Thymus (tissue), 11 donors: ENCODE results near the gene TMEM242. TPM values are rescaled to one million over a fixed set of nuclear protein-coding genes. Genes with fewer than 3 reads are reported as not detected.
A peak's percentile ranks its signal among the peaks of the same experiment; 100 is the strongest.

Source experiments
- DNase-seq, 9 donors: peaks; one replicate each; pipeline ENCODE4 v3.0.0-alpha.2; 2013; ENCODE audit warnings: low spot score in 9 of 9, low read depth in 6 of 9, missing footprints in 1 of 9
- H3K27ac ChIP-seq, 2 donors: one replicate each; pipeline ENCODE4 v1.5.1; 2013; ENCODE audit warnings: control low read depth in 1 of 2, low read depth in 1 of 2, low read length in 1 of 2, mild to moderate bottlenecking in 1 of 2, moderate library complexity in 1 of 2
- H3K27me3 ChIP-seq, 2 donors: one replicate each; pipeline ENCODE4 v1.5.1; 2013; ENCODE audit warnings: low read length in 1 of 2; ENCODE audit not compliant: control insufficient read depth in 2 of 2, insufficient read depth in 1 of 2
- H3K36me3 ChIP-seq, 2 donors: one replicate each; pipeline ENCODE4 v1.5.1; 2013; ENCODE audit warnings: low read length in 1 of 2, mild to moderate bottlenecking in 1 of 2, moderate library complexity in 1 of 2; ENCODE audit not compliant: control insufficient read depth in 2 of 2, insufficient read depth in 2 of 2
- H3K4me1 ChIP-seq, 2 donors: one replicate each; pipeline ENCODE4 v1.5.1; 2013; ENCODE audit warnings: low read length in 2 of 2; ENCODE audit not compliant: control insufficient read depth in 2 of 2, insufficient read depth in 2 of 2
- H3K4me3 ChIP-seq, 2 donors: one replicate each; pipeline ENCODE4 v1.5.1; 2013; ENCODE audit warnings: low read length in 2 of 2, control low read depth in 1 of 2, mild to moderate bottlenecking in 1 of 2
- H3K9me3 ChIP-seq, 2 donors: one replicate each; pipeline ENCODE4 v1.5.1; 2013; ENCODE audit warnings: low read length in 1 of 2, mild to moderate bottlenecking in 1 of 2; ENCODE audit not compliant: control insufficient read depth in 2 of 2, insufficient read depth in 1 of 2
- WGBS: extraction: QIAGEN DNeasy Blood & Tissue Kit; methylation state at CpG from one replicate; pipeline ENCODE4 v1.1.7; 2013; 5-methylcytosine and 5-hydroxymethylcytosine counted together
- polyA plus RNA-seq: library from polyadenylated mRNA; stranded (reverse); fragments of 200-250 nt; gene quantifications from one replicate; pipeline ENCODE4 v1.2.3, GENCODE V29; 2013
- total RNA-seq: library from RNA; stranded (reverse); fragments of 120-200 nt; gene quantifications from one replicate; pipeline ENCODE4 v1.2.4, GENCODE V29; 2013
- donor health status: healthy.

TMEM242 gene
- total and polyA plus RNA-seq, 2 donors = 6.1 to 9.6 TPM

DNA sequence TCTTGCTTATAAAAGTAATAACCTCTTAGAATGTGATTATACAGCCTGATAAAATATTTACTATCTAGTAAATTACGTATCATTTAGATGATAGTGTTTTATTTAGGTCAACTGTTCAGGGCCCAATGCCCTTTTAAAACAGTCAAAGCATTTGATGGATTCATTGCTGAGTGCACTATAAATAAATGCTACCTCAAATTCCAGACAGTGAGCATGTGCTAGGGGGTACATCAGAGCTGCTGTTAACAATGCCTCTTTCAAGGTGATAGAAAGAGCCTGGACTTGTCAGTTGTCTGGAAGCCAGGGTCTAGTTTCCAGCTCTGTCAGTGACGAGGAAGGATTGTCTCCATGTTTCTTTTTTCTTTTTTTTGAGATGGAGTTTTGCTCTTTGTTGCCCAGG is 7.5 kb upstream of the TMEM242 start:
- Histone ChIP-seq H3K4me3 (no peak overlapping the region), H3K4me1 (no peaks in the 10 kb centered on the region), H3K27ac (no peak overlapping the region), H3K36me3 (no peaks in the 10 kb centered on the region), H3K9me3 (no peaks in the 10 kb centered on the region), H3K27me3 (peaks cover 0 to 25% of the 10 kb centered on the region in 2 donors)
- no peak for DNase-seq
- 91% methylated on average over 2 of the region's 2 CpGs for WGBS

DNA sequence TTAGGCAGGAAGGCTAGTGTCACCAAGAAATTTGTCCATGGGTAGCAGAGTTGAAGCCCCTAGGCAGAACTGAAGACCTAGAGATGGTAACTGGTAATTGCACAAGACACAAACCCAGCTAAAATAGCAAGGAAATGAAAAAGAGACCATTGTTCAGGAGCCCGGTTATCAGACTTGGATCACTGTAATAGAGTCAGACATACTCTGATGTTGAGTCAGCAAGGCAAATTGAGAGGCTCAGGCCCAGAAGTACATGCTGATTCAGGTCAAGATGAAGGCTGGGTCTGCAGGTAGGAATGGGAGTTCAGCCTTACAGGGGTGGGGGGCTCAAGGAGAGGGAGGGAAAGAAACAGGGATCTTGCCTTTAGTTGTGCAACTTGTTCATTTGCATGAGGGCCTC is 6.5 kb upstream of the TMEM242 start:
- 98% methylated on average over 1 of the region's 1 CpG for WGBS
- no peaks in the 10 kb centered on the region for H3K36me3 ChIP-seq
- DNase-seq = no peak
- H3K9me3 ChIP-seq = no peaks in the 10 kb centered on the region
- H3K27me3 ChIP-seq = peaks cover 0 to 35% of the 10 kb centered on the region in 2 donors
- H3K4me3 ChIP-seq = no peak overlapping the region
- H3K4me1 ChIP-seq = no peaks in the 10 kb centered on the region
- H3K27ac ChIP-seq = no peak overlapping the region

DNA sequence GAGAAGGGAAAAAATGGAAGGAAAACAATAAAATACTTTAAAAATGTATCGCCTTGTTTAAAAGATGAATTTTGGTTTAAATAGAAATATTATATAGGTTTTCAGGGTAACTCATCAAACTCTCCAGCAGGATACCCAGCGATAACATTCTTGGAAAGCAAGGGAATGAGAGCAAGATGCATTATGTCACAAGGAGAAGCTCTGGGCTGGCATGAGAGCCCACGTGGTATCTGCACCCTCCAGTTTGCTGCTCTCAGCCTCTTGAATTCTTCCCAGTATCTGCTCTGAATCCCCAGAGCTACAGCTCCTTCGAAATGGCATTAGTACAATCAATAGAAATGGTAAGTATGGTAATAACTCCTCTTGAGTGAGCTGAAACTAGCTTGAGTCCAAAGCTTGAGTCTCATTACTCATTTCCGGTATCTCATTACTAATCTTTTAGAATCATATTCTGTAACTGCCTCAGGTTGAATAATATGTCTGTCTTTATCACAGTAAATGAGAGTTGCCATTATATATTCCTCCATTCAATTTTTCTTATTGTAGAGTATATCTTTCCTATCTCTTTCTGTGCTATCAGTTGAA is 4.9 kb upstream of the TMEM242 start:
- DNase-seq = no peak
- H3K36me3 ChIP-seq = no peaks in the 10 kb centered on the region
- no peak overlapping the region for H3K4me3 ChIP-seq
- peaks cover 3 to 6% of the 10 kb centered on the region in 2 donors for H3K4me1 ChIP-seq
- H3K9me3 ChIP-seq = no peaks in the 10 kb centered on the region
- H3K27ac ChIP-seq = no peak overlapping the region
- WGBS = 90% methylated on average over 5 of the region's 5 CpGs
- H3K27me3 ChIP-seq = peaks cover 3 to 48% of the 10 kb centered on the region in 2 donors

DNA sequence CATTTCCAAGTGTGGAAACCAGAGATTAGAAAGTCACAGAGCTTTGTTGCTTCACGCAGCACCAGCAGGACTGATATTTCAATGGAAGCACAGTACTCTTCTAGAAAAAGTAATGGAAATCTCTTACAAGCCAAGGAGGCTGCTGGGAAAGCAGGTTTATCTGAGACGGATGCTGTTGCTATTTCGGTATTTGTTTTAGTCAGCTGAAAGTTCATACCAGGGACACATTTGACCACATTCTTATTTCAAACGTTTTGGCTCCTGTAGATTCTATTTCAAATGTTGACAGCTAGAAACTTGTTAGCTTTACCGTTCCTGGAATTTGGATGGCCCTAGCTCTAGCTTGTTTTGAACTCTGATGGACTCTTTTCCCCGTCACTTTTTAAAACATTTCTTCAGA is 3.7 kb upstream of the TMEM242 start:
- peaks cover 3 to 6% of the 10 kb centered on the region in 2 donors for H3K4me1 ChIP-seq
- H3K27me3 ChIP-seq = peaks cover 3 to 48% of the 10 kb centered on the region in 2 donors
- no peaks in the 10 kb centered on the region for H3K9me3 ChIP-seq
- WGBS = 59% methylated on average over 6 of the region's 6 CpGs
- DNase-seq = no peak
- H3K4me3 ChIP-seq = no peak overlapping the region
- no peaks in the 10 kb centered on the region for H3K36me3 ChIP-seq
- no peak overlapping the region for H3K27ac ChIP-seq

DNA sequence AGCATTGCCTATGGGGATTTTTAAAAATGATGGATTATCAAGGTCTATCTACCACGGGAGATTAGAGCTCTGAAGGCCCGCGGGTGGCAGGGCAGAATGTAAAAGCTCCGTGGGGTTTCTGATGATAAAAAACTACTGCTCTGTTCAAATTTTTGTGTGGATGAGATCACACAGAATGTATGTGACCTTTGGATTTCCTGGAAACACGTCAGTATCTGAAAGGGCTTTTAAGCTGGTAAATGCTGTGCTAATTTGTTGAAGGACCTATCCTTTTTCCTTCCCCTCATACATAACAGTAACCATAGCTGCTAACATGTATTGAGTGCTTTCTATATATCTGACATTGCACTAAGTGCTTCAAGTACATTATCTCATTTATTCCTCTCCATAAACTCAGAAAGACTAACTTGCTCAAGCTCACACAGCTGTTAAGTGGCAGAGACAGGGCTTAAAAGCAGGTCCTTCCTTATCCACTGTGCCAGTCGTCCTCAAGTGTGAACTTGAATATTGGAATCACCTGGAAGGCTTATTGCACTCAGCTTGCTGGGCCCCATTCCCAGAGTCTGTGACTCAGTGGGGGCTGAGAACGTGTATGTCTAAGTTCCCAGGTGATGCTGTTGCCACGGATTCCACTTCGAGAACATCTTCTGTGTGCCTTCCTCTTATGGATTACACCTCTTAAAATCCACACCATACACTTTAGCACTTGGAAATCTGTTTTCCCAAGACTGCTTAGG is 1.9 kb upstream of the TMEM242 start:
- Histone ChIP-seq H3K4me3 (no peak overlapping the region), H3K27ac (no peak overlapping the region), H3K27me3 (peaks cover 3 to 48% of the 10 kb centered on the region in 2 donors), H3K9me3 (no peaks in the 10 kb centered on the region), H3K4me1 (peaks cover 3 to 6% of the 10 kb centered on the region in 2 donors), H3K36me3 (peaks cover 0 to 7% of the 10 kb centered on the region in 2 donors)
- WGBS = 94% methylated on average over 9 of the region's 9 CpGs
- no peak for DNase-seq

DNA sequence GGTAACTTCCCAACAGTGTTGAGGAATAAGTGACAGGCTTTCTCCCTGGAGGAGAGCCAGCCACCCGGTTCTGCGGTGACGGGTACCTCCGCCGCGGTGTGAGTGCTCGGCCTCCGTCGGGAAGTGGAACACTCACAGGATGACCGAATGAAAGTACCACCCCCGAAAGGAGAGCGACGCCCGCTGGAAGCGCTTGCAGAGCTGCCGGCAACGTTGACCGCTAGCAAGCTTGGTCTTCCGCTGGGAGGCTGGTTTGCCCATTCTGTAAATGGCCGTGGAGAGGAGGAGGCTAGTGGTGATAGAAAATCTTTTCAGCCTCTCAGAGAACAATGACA is 614 bp upstream of the TMEM242 start:
- Histone ChIP-seq H3K4me3 (peak overlapping the region; percentile 84 to 85), H3K27ac (peak overlapping the region; percentile 61 to 74), H3K4me1 (peaks cover 3 to 6% of the 10 kb centered on the region in 2 donors), H3K9me3 (no peaks in the 10 kb centered on the region), H3K27me3 (peaks cover 3 to 40% of the 10 kb centered on the region in 2 donors), H3K36me3 (peaks cover 0 to 12% of the 10 kb centered on the region in 2 donors)
- under 1% methylated on average over 20 of the region's 20 CpGs for WGBS
- peak in 2 of 9 donors; percentile 8 to 11 for DNase-seq

DNA sequence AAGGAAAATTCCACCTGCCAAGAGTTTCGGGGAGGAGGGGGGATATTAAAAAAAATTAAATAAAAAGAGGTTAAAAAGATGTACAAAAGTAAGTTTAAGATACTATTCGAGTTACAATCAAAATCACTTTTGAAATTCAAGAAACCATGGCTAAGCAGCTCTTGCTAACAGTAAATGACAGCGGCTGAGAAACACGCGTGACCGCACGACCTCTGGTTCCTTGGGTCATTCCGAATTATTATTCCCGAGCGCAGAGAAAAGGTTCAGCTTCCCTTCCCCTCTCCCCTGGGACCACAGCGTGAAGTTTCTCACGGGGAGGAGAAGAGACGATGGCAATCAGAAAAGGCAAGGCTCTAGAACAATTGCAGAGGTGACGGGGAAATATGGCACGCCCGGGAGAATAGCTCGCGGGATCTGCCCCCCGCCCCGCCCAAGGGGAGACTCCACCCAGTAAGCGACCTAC is 496 bp downstream of the TMEM242 start:
- Histone ChIP-seq H3K27ac (peak overlapping the region; percentile 68 to 87), H3K4me1 (peaks cover 3 to 6% of the 10 kb centered on the region in 2 donors), H3K4me3 (peak overlapping the region; percentile 84 to 85), H3K36me3 (peaks cover 3 to 20% of the 10 kb centered on the region in 2 donors), H3K9me3 (no peaks in the 10 kb centered on the region), H3K27me3 (peaks cover 3 to 38% of the 10 kb centered on the region in 2 donors)
- WGBS = 4% methylated on average over 21 of the region's 21 CpGs
- DNase-seq = peak in 1 of 9 donors; percentile 7

DNA sequence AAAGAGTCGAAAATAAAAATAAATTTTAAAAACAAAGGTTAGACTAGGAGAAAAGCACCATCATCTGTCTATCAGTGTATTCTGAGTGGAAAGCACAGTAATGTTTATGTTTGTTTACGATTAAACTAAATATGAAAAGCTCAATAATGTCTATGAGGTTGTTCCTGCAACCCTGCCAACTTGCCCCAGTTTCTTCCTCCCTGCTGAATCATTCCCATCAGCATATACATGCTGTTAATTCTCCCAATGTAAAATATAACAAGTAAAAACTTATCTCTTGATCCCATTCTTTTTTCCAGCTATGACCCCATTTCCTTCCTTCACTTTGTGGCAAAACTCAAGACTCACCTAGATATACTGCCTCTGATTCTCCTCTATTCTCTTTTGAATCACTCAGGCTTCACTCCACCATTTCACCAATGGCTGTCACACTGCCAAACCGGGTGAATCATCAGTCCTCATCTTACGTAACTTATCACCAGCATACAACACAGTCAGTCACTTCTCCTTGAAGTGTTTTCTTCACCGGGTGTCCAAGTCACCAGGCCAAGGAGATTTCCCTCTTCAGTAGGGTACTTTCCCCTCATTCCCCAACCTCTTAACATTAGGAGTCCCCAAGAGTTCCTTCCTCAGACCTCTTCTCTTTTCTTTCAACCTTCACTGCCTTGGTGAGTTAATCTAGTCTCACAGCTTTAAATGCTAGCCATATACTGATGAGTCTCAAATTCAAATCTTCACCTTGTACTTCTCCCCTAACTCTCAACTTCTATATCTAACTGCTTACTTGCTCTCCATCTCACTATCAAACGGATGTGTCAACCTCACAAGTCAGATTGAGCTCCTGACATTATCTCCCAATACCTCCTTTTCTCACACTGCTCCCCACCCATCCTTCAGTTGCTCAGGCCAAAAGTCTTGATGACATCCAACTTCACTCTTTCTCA is 6.2 kb downstream of the TMEM242 start:
- Histone ChIP-seq H3K36me3 (peaks cover 36 to 49% of the 10 kb centered on the region in 2 donors), H3K27me3 (no peaks in the 10 kb centered on the region), H3K4me1 (no peaks in the 10 kb centered on the region), H3K27ac (no peak overlapping the region), H3K9me3 (peaks cover 0 to 3% of the 10 kb centered on the region in 2 donors), H3K4me3 (no peak overlapping the region)
- no peak for DNase-seq
- WGBS = 63% methylated on average over 6 of the region's 6 CpGs
